ENCODE results near the gene RAD51B.

RAD51B gene

DNA sequence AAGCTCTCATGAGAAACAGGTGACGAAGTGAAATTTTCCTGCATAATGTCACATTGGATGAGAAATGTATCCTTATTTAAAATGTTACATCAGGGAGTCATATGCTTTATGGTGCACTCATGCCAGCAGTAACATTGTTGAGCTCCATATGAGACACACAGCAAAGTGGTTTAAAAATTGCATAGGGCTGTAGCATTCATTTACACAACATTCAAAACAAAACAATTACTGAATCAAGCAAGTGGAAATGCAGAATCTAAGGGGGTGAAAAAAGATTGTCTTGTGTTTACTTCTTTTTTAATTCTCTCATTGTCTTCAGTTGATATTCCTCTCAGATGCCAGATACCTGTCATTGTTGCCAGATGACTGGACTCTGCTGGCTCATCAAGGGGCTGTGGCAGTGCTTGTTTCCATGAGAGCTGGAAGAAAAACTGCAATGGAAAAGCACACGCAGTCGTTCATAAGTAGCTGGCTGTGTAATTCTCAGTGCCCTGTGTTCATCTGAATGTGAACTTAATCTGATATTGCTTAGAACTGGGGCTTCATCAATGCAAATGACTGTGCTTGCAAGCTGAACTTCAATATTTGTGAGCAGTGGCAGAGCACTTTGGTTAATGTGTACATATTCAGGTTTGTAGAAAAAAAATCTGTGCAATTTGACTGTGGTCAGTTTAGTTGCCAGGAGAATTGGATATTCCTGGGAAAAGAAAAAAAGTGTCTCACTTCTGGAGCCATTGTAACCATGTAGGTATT, 305.6 kb downstream of the RAD51B start:
- no peak for DNase-seq

DNA sequence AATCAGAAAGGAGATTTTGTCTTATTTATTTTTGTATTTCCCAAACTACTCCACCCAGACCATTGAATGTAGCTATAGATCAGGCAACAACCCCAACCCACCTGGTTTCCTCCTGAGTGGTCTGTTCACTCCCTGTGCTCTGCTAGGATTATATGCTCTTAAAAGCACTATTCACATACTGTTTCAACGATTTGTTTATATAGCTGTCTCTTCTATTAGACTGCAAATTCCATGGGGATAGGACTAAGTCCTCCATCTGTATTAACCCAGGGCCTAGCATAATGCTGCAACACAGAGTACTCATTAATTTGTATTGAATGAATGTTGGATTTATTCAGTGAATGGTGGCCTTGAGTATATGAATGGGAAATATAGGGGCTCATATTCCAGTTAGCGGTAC, 307.6 kb downstream of the RAD51B start:
- DNase-seq: no peak

DNA sequence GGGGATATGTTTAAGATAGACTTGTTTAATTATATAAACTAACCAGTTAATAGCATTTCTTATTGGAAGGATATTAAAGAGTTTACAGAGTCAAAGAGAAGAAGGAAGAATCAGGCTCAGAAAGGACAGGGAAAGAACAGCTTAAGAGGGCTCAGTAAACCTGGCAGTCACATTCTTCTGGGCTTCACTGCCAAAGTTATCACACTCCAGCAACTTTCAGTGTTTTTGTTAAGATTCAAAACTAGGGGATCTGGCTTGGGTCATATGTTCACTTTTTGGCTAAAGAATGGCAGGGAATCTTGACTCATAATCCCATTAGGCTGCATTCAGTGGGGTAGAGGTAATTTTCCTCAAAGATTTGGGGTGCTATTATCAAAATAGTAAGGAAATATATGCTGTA, 312.3 kb downstream of the RAD51B start:
- DNase-seq: no peak

GRCh38 chr14:68132563-68133121, 313.1 kb downstream of the RAD51B start:
- DNase-seq: no peak

DNA sequence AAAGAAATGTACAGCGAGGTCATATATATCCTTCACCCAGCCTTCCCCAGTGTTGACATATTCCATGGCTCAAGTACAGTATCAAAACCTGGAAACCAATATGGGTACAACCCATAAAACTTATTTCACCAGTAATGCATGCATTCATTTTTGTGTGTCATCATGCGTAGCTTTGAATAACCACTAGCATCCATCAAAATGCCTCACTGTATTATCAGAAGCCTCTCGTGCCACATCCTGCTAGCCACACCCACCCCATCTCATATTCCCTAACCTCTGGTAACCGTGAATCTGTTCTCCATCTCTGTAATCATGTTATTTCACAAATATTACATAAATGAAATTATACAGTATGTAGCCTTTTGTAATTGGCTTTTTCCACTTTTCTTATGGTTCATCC, 314.3 kb downstream of the RAD51B start:
- no peak for DNase-seq

DNA sequence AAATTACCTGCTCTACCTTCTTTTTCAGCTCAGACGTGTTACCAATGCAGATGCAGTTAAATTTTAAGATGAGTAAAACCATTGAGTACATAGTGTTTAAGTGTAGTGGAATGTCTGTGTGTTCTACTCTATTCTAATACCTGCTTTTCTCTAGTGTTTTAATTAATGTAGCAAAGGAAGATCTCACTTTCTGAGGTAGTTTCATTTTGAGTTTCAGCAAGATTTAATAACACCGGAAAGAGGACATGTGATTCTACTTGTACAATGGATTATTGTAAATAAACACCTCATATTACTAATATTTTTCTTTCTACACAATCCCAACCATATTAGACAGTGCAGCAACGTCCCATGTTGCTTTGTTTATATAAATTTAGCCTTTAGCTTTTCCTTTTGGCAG, 315.4 kb downstream of the RAD51B start:
- no peak for DNase-seq

DNA sequence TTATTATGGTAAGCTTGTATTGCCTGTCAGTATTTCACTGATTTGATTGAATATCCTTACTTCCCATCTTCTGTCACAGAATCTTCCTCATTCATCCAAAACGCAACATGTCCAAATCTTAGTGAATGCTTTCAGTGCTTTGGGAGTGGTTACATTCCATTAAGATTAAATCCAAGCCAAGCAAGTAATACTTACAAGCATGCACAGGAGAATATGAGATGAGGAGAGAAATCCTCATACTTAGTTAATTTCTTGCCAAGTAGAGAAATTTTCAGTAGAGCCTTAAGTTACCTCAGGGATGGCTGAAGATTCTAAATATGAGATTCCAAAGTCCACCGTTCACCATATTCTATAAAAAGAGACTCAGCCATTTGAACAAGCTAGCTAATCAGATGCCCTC, 316.0 kb downstream of the RAD51B start:
- DNase-seq: no peak

GRCh38 chr14:68137704-68138619, 318.4 kb downstream of the RAD51B start:
- DNase-seq: no peak

DNA sequence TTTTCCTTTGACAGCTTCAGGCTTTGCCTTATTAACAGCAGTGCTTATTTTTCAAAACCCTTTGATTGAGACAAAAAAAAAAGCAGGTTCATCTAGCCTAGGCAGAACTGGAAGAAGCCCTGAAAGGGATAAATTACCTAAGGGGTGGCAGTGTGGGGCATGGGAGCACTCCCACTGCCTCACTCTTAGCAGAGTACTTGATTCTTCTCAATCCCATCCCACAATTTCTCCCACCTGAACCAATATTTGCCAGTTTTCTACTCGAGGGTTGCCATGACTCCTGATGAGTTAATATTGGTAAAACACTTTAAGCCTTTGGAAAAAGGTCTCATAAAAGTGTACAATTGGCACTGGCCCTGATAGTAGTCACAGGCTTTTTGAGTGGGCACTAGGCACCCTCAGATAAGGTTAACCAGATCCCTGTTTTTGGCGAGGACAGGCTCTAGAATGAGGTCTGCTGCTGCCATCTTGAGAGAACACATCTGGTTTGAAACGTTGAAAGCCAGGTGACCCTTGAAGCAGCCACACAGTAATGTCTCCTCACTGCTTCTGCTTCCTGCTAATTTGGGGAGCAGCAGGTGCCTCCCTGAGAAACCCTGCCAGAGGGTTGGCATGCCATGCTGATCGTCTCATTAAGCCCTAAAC, 320.0 kb downstream of the RAD51B start:
- no peak for DNase-seq

DNA sequence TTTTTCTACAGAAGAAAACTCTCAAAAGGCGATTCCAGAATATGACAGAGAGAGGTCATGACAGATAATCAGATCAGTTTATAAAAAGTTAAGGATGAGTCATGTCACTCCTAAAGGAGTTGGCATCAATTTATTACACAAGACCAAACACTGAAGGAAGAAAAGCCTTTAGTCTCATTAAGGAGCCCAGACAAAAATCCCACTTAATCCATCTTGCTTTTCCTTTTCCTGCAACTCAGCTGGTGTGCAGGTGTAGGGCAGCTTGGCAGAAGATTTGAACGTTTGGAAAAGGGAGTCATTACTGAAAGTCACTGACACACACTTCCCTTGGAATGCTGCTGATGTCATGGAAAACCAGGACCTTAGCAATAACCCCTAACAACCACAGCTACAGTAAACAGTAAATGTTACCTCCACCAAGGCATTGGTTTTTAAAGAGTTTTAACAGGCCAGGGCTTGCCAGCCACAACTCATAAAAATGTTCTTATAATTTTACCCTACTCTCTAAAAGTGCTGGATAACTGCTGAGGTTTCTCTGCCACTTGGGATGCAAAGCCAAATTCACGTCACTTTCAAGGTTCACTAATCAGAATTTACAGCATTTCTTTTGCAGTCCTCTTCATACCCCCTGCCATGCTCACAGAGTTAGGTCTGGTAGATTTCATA, 320.6 kb downstream of the RAD51B start:
- DNase-seq: no peak

DNA sequence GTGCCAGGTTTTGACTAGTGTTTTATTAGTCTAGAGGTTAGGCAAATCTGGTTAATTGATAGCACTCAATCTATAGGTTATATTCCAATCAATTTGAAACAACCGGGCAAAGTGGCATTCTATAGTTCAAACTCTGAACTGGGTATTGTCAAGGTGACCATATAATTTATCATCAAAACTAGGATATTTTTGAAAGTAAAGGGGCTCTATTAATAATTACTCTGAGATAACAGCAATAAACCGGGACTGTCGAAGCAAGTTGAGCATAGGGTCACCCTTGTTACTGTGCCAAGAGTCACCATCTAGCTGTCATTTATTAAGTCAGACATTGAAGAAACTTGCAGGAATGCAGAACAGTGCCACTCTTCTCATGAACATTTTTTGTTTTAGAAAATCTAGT, 321.2 kb downstream of the RAD51B start:
- no peak for DNase-seq

DNA sequence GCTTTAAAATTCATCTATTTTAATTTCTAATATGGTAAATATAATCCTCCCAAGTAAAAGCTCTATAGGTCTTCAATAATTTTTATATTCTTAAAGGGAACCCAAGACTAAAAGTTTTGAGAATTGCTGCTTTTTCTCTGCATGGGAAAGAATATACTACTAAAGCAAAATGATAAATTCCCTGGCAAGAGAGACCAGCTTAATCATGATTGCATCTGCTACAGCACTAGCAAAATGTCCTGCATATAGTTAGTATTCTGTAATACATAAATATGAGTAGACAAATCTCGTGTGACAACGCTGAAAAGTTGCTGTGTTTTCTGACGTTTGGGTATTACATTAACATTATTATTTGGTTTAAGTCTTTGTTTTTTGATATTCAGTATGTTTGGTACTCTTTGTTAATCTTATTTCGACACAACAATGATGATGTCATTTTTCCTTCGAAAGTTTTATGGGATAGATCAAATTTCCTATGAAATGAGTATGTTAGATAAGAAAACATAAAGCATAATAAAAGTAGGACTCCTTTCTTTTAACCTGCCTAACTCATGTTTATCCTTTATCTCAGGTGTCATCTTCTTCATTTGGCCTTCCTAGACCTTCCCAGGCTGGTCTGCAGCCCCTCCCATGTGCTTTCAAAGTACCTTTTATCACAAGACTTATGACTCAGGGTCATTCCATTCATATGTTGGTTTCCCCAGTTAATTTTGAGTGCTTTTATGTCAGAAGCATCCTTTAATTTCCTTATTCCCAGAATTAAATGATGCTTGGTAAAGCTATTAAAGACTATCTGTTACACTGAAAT, 321.9 kb downstream of the RAD51B start:
- no peak for DNase-seq

DNA sequence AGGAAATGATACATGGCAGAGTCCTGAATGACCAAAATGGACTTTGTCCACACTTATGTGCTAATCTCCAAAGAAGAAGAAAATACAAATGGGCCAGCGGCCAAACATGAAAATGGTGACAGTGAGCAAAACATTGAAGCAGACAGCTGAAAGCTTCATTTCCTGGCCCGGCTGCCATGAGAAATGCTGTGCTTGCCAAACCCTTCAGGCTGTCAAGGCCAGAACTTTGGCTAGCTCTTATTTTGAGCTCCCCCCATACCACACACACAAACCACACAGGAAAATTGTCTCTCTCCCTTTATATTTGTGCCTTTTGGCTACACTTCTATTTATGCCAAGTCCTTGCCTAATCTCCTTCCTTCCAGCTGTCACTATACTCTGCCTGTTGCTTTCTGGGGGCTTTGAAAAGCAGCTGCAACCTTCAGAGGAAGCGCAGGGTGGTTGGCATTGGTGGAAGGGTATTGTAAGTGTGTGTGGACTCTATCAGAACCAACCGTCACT, 323.8 kb downstream of the RAD51B start:
- no peak for DNase-seq

- DNase-seq: no peak
Measured at GRCh38 chr14:68144051-68144681, 324.6 kb downstream of the RAD51B start.

DNA sequence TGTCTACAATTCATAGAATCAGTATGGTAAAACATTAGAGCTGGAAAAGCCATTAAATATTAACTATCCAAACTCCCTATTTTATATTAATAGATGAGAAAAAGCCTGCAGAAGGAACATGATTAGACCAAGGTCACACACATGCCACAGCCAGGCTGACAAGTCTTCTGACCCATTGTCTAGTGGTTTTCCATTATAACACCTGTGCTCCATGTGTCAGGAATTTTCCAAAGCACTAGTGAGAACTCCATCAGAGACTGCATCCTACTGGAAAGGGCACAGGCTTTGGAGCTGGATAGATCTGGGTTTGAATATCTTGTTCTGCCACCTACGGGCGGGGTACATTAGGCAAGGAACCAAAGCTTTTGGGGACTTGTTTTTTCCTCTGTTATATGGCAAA, 325.5 kb downstream of the RAD51B start:
- no peak for DNase-seq

DNA sequence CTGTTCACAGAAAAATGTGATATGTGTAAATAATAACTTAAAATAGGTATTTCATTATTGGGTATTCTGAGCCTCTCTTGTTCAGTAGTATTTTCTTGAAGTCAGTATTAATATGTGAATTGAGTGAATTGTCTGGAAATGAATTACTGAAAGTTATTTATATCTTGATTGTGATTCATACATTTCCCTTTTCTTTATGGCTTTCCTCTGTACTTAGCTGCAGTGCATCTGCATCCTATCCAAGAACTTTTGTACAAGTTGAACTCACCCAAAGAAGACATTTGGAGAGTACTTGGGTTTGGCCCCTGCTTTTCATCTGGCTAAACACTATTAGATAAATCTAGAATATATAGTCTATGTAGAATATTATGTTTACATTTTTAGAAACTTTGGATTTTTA, 326.0 kb downstream of the RAD51B start:
- no peak for DNase-seq

DNA sequence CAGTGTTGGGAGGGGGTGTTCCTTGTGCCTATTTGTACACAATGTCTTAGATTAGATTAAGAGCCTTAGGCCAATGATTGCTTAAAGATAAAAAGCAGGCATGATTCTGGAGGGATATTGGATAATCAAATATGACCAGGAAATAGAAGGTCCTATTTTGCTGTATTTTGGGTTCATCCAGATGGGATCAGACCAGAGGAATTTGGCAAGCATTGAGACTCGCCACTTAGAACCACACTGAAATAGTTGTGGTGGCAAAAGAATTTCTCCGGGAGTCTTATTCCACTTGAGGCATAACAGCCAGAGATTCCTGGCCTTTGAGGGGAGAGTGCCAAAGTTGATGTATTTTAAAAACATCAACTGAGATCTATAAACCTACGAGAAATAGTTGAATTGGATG, 327.2 kb downstream of the RAD51B start:
- no peak for DNase-seq

DNA sequence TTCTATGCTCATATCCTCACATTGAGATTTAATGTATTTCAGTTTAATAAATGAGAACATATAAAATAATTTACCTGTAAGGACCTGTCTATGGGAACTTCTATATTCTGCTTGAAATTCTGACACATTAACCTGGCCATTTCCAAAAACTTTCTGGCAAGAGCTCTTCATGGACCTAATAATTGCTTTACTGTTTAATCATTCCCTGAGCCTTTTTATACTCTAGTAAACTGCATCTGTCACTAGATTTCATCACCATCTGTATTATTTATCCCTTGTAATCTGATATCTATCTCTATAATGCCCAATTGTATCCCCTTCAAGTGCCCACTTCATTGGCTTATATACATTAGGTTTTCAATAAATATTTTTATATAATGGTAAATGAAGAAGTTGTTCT, 327.7 kb downstream of the RAD51B start:
- no peak for DNase-seq

GRCh38 chr14:68148276-68148675, 328.7 kb downstream of the RAD51B start:
- DNase-seq: no peak

DNA sequence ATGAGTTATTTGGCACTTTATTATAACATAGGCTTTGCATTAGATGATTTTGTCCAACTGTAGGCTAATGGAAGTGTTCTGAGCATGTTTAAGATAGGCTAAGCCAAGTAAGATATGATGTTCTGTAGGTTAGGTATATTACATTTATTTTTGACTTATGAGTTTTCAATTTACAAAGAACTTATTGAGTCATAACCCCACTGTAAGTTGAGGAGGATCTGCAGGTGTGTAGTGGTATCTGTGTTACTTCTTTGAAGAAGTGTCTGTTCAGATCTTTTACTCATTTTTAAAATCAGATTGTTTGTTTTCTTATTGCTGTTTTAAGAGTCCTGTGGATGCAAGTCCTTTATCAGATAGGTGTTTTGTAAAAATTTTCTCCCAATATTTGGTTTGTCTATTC, 329.2 kb downstream of the RAD51B start:
- DNase-seq: no peak

DNA sequence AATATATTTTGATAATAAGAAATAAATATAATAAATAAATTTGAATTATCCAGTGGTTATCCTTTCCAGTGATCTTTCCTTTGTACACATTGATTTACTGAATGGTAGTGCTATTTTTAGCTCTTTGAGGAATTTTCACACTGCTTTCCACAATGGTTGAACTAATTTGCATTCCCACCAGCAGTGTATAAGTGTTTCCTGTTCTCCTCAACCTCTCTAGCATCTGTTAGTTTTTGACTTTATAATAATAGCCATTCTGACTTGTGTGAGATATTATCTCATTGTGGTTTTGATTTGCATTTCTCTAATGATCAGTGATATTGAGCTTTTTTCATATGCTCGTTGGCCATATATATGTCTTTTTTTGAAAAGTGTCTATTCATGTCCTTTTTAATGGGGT, 333.7 kb downstream of the RAD51B start:
- DNase-seq: no peak

Data from activated CD4-positive, alpha-beta T cell treated with anti-CD3 and anti-CD28 coated beads for 1 hour (primary cell).